Right cardiac atrium (tissue), 5 donors: Measurements from ENCODE around the gene OCA2. TPM values are rescaled to one million over a fixed set of nuclear protein-coding genes. Genes with fewer than 3 reads are reported as not detected.

Experiments
- ATAC-seq, 2 donors: fragments of 200-7000 bp; cut with Tn5 transposase; one replicate each; pipeline versions ENCODE4 v1.8.0 to v1.9.1; 2020; ENCODE audit warnings: moderate library complexity in 2 of 2, mild to moderate bottlenecking in 1 of 2
- DNase-seq, 3 donors: peaks; one replicate each; pipeline ENCODE4 v3.0.0-alpha.2; 2020
- H3K27ac ChIP-seq: one replicate; pipeline ENCODE4 v1.5.1; 2013; ENCODE audit warnings: mild to moderate bottlenecking, low read length, control low read depth, moderate library complexity
- H3K27me3 ChIP-seq: one replicate; pipeline ENCODE4 v1.6.1; 2013; ENCODE audit not compliant: control insufficient read depth, insufficient read depth
- H3K4me1 ChIP-seq: one replicate; pipeline ENCODE4 v1.6.1; 2013; ENCODE audit warnings: low read length; ENCODE audit not compliant: control insufficient read depth, insufficient read depth
- H3K4me3 ChIP-seq: one replicate; pipeline ENCODE4 v1.5.1; 2013; ENCODE audit warnings: low read length, control low read depth
- H3K9me3 ChIP-seq: one replicate; pipeline ENCODE4 v1.6.1; 2013; ENCODE audit warnings: low read length; ENCODE audit not compliant: control insufficient read depth
- WGBS: extraction: QIAGEN DNeasy Blood & Tissue Kit; methylation state at CpG from one replicate; pipeline ENCODE4 v1.1.7; 2013; 5-methylcytosine and 5-hydroxymethylcytosine counted together
- intact Hi-C, 4 donors: fragments of 100-400 bp; cut with DNase I; formaldehyde crosslinking; loops; one replicate each; pipeline versions ENCODE4 v1.11.0 to v1.14.0; 2022 to 2023
- polyA plus RNA-seq: library from polyadenylated mRNA; stranded (reverse); fragments of 200-250 nt; gene quantifications from one replicate; pipeline ENCODE4 v1.2.3, GENCODE V29; 2013
- total RNA-seq, 4 donors: library from RNA; stranded (reverse); fragmentation: NEBNext Ultra II Directional; extraction: Animal tissue kit (Norgen Biotek cat#: 25700); gene quantifications; one replicate each; pipeline ENCODE4 v1.2.1, GENCODE V29; 2021
- donor health status: healthy with polysubstance abuse.
- donor health status: DM: no; HTN: yes; CAD: no.
- donor health status: DM: no; HTN: no; CAD: no.
- donor health status: DM: no; HTN: yes; CAD: no; lungs with severe emphysema.
- donor health status: DM: yes; HTN: yes; CAD: no.

The OCA2 gene
- total and polyA plus RNA-seq, 5 donors, result 0.29 to 1.2 (median 0.50) TPM

DNA sequence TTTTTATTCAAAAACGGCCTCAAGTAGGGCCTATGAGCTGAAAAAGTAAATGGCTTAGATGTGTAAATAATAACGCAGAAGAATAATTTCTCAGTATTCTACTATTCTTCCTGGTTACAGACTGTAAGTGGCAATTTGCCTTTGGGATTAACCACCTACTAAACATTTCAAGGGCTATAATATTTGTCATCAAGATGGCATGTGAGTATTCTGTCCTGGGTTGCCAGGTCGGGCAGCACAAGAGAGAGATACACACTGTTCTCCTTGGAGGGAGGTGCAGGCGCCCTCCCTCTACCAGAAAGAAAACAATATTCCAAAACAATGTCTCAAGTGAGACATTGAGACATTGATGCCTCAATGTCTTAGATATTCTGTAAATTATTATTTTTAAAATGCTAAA is 278.4 kb downstream of the OCA2 start:
- no peaks in the 10 kb centered on the region for H3K9me3 ChIP-seq
- WGBS, result 81% methylated on average over 4 of the region's 4 CpGs
- H3K27me3 ChIP-seq, result no peaks in the 10 kb centered on the region
- no peaks in the 10 kb centered on the region for H3K4me1 ChIP-seq
- H3K4me3 ChIP-seq, result no peak overlapping the region
- no peak for DNase-seq
- H3K27ac ChIP-seq, result no peak overlapping the region
- no peak for ATAC-seq
- intact Hi-C loops, result no loop called here

- Histone ChIP-seq H3K27ac (no peak overlapping the region), H3K27me3 (no peaks in the 10 kb centered on the region), H3K9me3 (no peaks in the 10 kb centered on the region), H3K4me3 (no peak overlapping the region), H3K4me1 (no peaks in the 10 kb centered on the region)
- ATAC-seq, result no peak
- WGBS, result 65% methylated on average over 7 of the region's 7 CpGs
- intact Hi-C loops, result no loop called here
- DNase-seq, result no peak
Measured at GRCh38 chr15:27820232-27820631, 278.9 kb downstream of the OCA2 start.

- H3K4me1 ChIP-seq, result no peaks in the 10 kb centered on the region
- H3K9me3 ChIP-seq, result no peaks in the 10 kb centered on the region
- no peaks in the 10 kb centered on the region for H3K27me3 ChIP-seq
- ATAC-seq (no peak), DNase-seq (no peak)
- 62% methylated on average over 3 of the region's 3 CpGs for WGBS
- H3K27ac ChIP-seq, result no peak overlapping the region
- intact Hi-C loops, result no loop called here
- no peak overlapping the region for H3K4me3 ChIP-seq
Measured at GRCh38 chr15:27817258-27817657, 281.9 kb downstream of the OCA2 start.

- DNase-seq (no peak), ATAC-seq (no peak)
- no peaks in the 10 kb centered on the region for H3K4me1 ChIP-seq
- H3K27me3 ChIP-seq, result no peaks in the 10 kb centered on the region
- intact Hi-C loops, result no loop called here
- no peak overlapping the region for H3K27ac ChIP-seq
- WGBS, result 86% methylated on average over 8 of the region's 8 CpGs
- no peaks in the 10 kb centered on the region for H3K9me3 ChIP-seq
- no peak overlapping the region for H3K4me3 ChIP-seq
Measured at GRCh38 chr15:27816790-27817189, 282.3 kb downstream of the OCA2 start.

GRCh38 chr15:27815035-27815434 is 284.1 kb downstream of the OCA2 start:
- no peaks in the 10 kb centered on the region for H3K27me3 ChIP-seq
- no peaks in the 10 kb centered on the region for H3K4me1 ChIP-seq
- intact Hi-C loops, result no loop called here
- H3K27ac ChIP-seq, result no peak overlapping the region
- no peak for ATAC-seq
- H3K9me3 ChIP-seq, result no peaks in the 10 kb centered on the region
- WGBS, result 80% methylated on average over 8 of the region's 8 CpGs
- no peak for DNase-seq
- H3K4me3 ChIP-seq, result no peak overlapping the region

DNA sequence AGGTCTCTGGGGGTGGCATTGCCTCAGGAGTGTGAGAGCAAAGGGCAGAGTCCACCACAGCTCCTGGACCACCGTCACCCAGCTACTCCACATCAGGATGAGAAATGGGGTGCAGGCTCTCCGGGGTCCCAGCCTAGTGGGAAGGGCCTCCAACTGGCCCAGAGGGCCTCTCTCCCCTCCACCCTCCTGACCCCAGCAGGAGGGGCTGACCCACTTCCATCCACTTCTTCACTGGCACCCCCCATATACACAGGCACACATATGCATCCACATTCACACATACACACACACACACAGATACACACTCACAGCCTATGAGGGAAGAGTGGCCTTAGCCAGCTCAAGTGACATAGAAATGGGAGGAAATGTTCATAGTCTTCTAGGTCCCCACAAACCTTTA is 286.0 kb downstream of the OCA2 start:
- Histone ChIP-seq H3K4me3 (no peak overlapping the region), H3K27ac (no peak overlapping the region), H3K9me3 (no peaks in the 10 kb centered on the region), H3K27me3 (no peaks in the 10 kb centered on the region), H3K4me1 (no peaks in the 10 kb centered on the region)
- ATAC-seq (no peak), DNase-seq (no peak)
- intact Hi-C loops, result no loop called here
- WGBS, result 89% methylated on average over 2 of the region's 2 CpGs

GRCh38 chr15:27808182-27808581 is 290.9 kb downstream of the OCA2 start:
- no peaks in the 10 kb centered on the region for H3K4me1 ChIP-seq
- H3K9me3 ChIP-seq, result no peaks in the 10 kb centered on the region
- ATAC-seq, result no peak
- intact Hi-C loops, result no loop called here
- H3K4me3 ChIP-seq, result no peak overlapping the region
- 71% methylated on average over 9 of the region's 9 CpGs for WGBS
- DNase-seq, result no peak
- H3K27ac ChIP-seq, result no peak overlapping the region
- no peaks in the 10 kb centered on the region for H3K27me3 ChIP-seq

GRCh38 chr15:27807335-27807734 is 291.8 kb downstream of the OCA2 start:
- no peak overlapping the region for H3K4me3 ChIP-seq

DNA sequence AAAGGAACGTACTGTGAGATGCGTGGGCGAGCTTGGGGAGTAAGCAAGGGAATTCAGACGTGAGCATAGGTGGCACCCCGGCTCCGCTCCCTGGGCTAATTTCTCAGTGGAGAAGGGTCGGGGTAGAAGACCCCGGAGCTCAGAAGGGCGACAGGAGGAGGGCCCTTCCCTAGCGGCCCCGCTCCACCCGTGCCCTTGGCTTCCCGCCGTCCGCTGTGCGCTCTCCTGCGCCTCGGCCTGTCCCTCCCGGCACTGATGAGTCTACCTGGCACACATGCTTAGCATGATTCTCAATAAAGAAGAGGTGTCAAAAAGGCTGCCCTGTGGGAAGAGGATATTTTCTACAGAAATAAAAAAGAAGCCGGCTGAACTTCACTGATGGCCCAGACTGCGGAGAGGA is 292.7 kb downstream of the OCA2 start:
- H3K4me3 ChIP-seq, result no peak overlapping the region
- ATAC-seq, result no peak
- intact Hi-C loops, result no loop called here

More at GRCh38 chr15:27807335-27807734, 291.8 kb downstream of the OCA2 start:
- ATAC-seq, result no peak
- intact Hi-C loops, result no loop called here
- DNase-seq, result no peak
- no peak overlapping the region for H3K27ac ChIP-seq
- WGBS, result 85% methylated on average over 7 of the region's 7 CpGs
- no peaks in the 10 kb centered on the region for H3K4me1 ChIP-seq
- H3K27me3 ChIP-seq, result no peaks in the 10 kb centered on the region
- H3K9me3 ChIP-seq, result no peaks in the 10 kb centered on the region

GRCh38 chr15:27805261-27806220 is 293.6 kb downstream of the OCA2 start:
- peak in 1 of 3 donors; percentile 52 for DNase-seq
- 93% methylated on average over 54 of the region's 54 CpGs for WGBS

More for the DNA sequence above, 292.7 kb downstream of the OCA2 start:
- 94% methylated on average over 21 of the region's 21 CpGs for WGBS
- Histone ChIP-seq H3K27ac (no peak overlapping the region), H3K9me3 (no peaks in the 10 kb centered on the region), H3K27me3 (no peaks in the 10 kb centered on the region), H3K4me1 (no peaks in the 10 kb centered on the region)
- DNase-seq, result no peak

GRCh38 chr15:27804569-27805260 is 294.4 kb downstream of the OCA2 start:
- ATAC-seq (peak in 1 of 2 donors; percentile 16), DNase-seq (no peak)
- 92% methylated on average over 30 of the region's 30 CpGs for WGBS
- no peaks in the 10 kb centered on the region for H3K9me3 ChIP-seq
- no peaks in the 10 kb centered on the region for H3K27me3 ChIP-seq
- no peaks in the 10 kb centered on the region for H3K4me1 ChIP-seq
- no peak overlapping the region for H3K27ac ChIP-seq
- H3K4me3 ChIP-seq, result no peak overlapping the region
- intact Hi-C loops, result no loop called here

More at GRCh38 chr15:27805261-27806220, 293.6 kb downstream of the OCA2 start:
- Histone ChIP-seq H3K27ac (no peak overlapping the region), H3K4me3 (no peak overlapping the region), H3K9me3 (no peaks in the 10 kb centered on the region), H3K4me1 (no peaks in the 10 kb centered on the region), H3K27me3 (no peaks in the 10 kb centered on the region)
- intact Hi-C loops, result no loop called here
- peak; percentile 25 to 31 for ATAC-seq
